H1 (cell line): ENCODE data around the gene NME7. TPM values are rescaled to one million over a fixed set of nuclear protein-coding genes. Genes with fewer than 3 reads are reported as not detected.

ENCODE experiments used
- GABPA ChIP-seq: IDR thresholded peaks from 2 replicates; pipeline ENCODE4 v1.6.1; 2011; ENCODE audit warnings: mild to moderate bottlenecking, low read length, moderate library complexity, borderline replicate concordance; ENCODE audit not compliant: insufficient read depth
- NANOG ChIP-seq: IDR thresholded peaks from 2 replicates; pipeline ENCODE4 v1.6.1; 2011; ENCODE audit warnings: low read length, low read depth, mild to moderate bottlenecking, inconsistent platforms; ENCODE audit not compliant: insufficient read depth, poor library complexity, severe bottlenecking
- NRF1 ChIP-seq: IDR thresholded peaks from 2 replicates; pipeline ENCODE4 v1.6.1; 2011; ENCODE audit warnings: mild to moderate bottlenecking, low read depth, low read length, improper control_type of control experiment
- SIX5 ChIP-seq: IDR thresholded peaks from 2 replicates; pipeline ENCODE4 v1.6.1; 2011; ENCODE audit warnings: mild to moderate bottlenecking, low read depth, low read length
- polyA plus RNA-seq, 7 experiments: library from polyadenylated mRNA; depleted of rRNA in 3 of 7; stranded (reverse) in 5 of 7; unstranded in 2 of 7; fragments of >200 nt in 5 of 7; fragments of 200-250 nt in 2 of 7; gene quantifications; 1 replicate in 5 of 7; 2 replicates in 1 of 7; 4 replicates in 1 of 7; pipeline versions ENCODE4 v1.2.1 to v1.2.3, GENCODE V29; 2011 to 2013; ENCODE audit warnings: missing spikeins in 2 of 7, mixed read lengths in 2 of 7
- total RNA-seq: library from RNA; stranded (reverse); fragmentation: NEBNext Ultra II Directional; extraction: Animal tissue kit (Norgen Biotek cat#: 25700); gene quantifications from 2 replicates; pipeline ENCODE4 v1.2.1, GENCODE V29; 2021
- TF ChIP-seq, protein P1 (sequence below): fragments of 300-600 bp; sonication (generic); IDR thresholded peaks from 2 replicates; pipeline ENCODE4 v1.7.1; 2012; ENCODE audit warnings: low read length, moderate library complexity, mild to moderate bottlenecking, inconsistent platforms; ENCODE audit not compliant: insufficient replicate concordance
- TF ChIP-seq, protein P2 (sequence below): IDR thresholded peaks from 2 replicates; pipeline ENCODE4 v1.6.1; 2012; ENCODE audit warnings: low read length, inconsistent platforms

The NME7 gene
- total and polyA plus RNA-seq, 2 of the 8 experiments (the other 6 are each of a cell fraction or from before 2014, with no cell fraction given), result 11.6 to 28.5 TPM

- TF ChIP-seq, protein P1, sequence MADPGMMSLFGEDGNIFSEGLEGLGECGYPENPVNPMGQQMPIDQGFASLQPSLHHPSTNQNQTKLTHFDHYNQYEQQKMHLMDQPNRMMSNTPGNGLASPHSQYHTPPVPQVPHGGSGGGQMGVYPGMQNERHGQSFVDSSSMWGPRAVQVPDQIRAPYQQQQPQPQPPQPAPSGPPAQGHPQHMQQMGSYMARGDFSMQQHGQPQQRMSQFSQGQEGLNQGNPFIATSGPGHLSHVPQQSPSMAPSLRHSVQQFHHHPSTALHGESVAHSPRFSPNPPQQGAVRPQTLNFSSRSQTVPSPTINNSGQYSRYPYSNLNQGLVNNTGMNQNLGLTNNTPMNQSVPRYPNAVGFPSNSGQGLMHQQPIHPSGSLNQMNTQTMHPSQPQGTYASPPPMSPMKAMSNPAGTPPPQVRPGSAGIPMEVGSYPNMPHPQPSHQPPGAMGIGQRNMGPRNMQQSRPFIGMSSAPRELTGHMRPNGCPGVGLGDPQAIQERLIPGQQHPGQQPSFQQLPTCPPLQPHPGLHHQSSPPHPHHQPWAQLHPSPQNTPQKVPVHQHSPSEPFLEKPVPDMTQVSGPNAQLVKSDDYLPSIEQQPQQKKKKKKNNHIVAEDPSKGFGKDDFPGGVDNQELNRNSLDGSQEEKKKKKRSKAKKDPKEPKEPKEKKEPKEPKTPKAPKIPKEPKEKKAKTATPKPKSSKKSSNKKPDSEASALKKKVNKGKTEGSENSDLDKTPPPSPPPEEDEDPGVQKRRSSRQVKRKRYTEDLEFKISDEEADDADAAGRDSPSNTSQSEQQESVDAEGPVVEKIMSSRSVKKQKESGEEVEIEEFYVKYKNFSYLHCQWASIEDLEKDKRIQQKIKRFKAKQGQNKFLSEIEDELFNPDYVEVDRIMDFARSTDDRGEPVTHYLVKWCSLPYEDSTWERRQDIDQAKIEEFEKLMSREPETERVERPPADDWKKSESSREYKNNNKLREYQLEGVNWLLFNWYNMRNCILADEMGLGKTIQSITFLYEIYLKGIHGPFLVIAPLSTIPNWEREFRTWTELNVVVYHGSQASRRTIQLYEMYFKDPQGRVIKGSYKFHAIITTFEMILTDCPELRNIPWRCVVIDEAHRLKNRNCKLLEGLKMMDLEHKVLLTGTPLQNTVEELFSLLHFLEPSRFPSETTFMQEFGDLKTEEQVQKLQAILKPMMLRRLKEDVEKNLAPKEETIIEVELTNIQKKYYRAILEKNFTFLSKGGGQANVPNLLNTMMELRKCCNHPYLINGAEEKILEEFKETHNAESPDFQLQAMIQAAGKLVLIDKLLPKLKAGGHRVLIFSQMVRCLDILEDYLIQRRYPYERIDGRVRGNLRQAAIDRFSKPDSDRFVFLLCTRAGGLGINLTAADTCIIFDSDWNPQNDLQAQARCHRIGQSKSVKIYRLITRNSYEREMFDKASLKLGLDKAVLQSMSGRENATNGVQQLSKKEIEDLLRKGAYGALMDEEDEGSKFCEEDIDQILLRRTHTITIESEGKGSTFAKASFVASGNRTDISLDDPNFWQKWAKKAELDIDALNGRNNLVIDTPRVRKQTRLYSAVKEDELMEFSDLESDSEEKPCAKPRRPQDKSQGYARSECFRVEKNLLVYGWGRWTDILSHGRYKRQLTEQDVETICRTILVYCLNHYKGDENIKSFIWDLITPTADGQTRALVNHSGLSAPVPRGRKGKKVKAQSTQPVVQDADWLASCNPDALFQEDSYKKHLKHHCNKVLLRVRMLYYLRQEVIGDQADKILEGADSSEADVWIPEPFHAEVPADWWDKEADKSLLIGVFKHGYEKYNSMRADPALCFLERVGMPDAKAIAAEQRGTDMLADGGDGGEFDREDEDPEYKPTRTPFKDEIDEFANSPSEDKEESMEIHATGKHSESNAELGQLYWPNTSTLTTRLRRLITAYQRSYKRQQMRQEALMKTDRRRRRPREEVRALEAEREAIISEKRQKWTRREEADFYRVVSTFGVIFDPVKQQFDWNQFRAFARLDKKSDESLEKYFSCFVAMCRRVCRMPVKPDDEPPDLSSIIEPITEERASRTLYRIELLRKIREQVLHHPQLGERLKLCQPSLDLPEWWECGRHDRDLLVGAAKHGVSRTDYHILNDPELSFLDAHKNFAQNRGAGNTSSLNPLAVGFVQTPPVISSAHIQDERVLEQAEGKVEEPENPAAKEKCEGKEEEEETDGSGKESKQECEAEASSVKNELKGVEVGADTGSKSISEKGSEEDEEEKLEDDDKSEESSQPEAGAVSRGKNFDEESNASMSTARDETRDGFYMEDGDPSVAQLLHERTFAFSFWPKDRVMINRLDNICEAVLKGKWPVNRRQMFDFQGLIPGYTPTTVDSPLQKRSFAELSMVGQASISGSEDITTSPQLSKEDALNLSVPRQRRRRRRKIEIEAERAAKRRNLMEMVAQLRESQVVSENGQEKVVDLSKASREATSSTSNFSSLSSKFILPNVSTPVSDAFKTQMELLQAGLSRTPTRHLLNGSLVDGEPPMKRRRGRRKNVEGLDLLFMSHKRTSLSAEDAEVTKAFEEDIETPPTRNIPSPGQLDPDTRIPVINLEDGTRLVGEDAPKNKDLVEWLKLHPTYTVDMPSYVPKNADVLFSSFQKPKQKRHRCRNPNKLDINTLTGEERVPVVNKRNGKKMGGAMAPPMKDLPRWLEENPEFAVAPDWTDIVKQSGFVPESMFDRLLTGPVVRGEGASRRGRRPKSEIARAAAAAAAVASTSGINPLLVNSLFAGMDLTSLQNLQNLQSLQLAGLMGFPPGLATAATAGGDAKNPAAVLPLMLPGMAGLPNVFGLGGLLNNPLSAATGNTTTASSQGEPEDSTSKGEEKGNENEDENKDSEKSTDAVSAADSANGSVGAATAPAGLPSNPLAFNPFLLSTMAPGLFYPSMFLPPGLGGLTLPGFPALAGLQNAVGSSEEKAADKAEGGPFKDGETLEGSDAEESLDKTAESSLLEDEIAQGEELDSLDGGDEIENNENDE, result no peak
- TF ChIP-seq, protein P2, sequence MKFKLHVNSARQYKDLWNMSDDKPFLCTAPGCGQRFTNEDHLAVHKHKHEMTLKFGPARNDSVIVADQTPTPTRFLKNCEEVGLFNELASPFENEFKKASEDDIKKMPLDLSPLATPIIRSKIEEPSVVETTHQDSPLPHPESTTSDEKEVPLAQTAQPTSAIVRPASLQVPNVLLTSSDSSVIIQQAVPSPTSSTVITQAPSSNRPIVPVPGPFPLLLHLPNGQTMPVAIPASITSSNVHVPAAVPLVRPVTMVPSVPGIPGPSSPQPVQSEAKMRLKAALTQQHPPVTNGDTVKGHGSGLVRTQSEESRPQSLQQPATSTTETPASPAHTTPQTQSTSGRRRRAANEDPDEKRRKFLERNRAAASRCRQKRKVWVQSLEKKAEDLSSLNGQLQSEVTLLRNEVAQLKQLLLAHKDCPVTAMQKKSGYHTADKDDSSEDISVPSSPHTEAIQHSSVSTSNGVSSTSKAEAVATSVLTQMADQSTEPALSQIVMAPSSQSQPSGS, result no peak
- no peak for TF ChIP-seq NANOG
- no peak for TF ChIP-seq SIX5
- TF ChIP-seq NRF1, result no peak
- TF ChIP-seq GABPA, result no peak
Observed at GRCh38 chr1:169115891-169116585, 251.6 kb downstream of the NME7 start (continued).
